RWPE1 (cell line): Measurements from ENCODE around the gene CALN1.

ENCODE experiments used
- CTCF ChIA-PET: fragments of 350-600 bp; sonication (Branson Sonifier 250); formaldehyde crosslinking; extraction: SDS; loops from one replicate; lab custom pipeline; 2021; lab: Yijun Ruan, JAX
- POLR2A ChIA-PET: fragments of 400-600 bp; formaldehyde crosslinking; extraction: SDS; loops from one replicate; lab custom pipeline; 2020; ENCODE audit warnings: antibody characterized with exemption; ENCODE audit not compliant: low non-redundant PET; lab: Yijun Ruan, JAX
- DNase-seq: peaks from one replicate; pipeline ENCODE4 v3.0.0; 2012; ENCODE audit warnings: low spot score
- H3K27ac ChIP-seq: fragments of 450-650 bp; 2 replicates; pipeline ENCODE4 v1.5.1; 2017
- CTCF ChIP-seq: fragments of 450-650 bp; conservative IDR thresholded peaks from 2 replicates; pipeline ENCODE4 v1.5.1; 2017; ENCODE audit warnings: low read depth, mild to moderate bottlenecking

CALN1 gene

GRCh38 chr7:71733107-71733870, 678.8 kb downstream of the CALN1 start:
- ChIA-PET POLR2A (no interaction called here), CTCF (interaction anchor here (0.5 to 1.9 kb wide), 12 partner anchors 8 to 949 kb away, joined by 3 to 13 read pairs (median 4); no protein-coding TSS in a partner anchor)
- H3K27ac ChIP-seq = no peak overlapping the region
- DNase-seq = peak; percentile 43
- TF ChIP-seq CTCF = peak; percentile 47; the same call in 1 of the 2 replicates

- DNase-seq = no peak
- TF ChIP-seq CTCF = no peak
- H3K27ac ChIP-seq = no peak overlapping the region
- ChIA-PET CTCF (interaction anchor here (0.6 to 0.7 kb wide), 2 partner anchors 903 to 1354 kb away, joined by 3 read pairs; no protein-coding TSS in a partner anchor), POLR2A (no interaction called here)
Measured at GRCh38 chr7:71731740-71732139, 680.4 kb downstream of the CALN1 start.
